ENCODE data around the gene IQGAP3. TPM values are rescaled to one million over a fixed set of nuclear protein-coding genes. Genes with fewer than 3 reads are reported as not detected.

The IQGAP3 gene
- total and polyA plus RNA-seq, 11 donors, result 0.09 to 5.1 (median 0.25) TPM

GRCh38 chr1:156523801-156524480, 48.4 kb downstream of the IQGAP3 start:
- Histone ChIP-seq H3K27ac (peak overlapping the region in 1 of 12 donors; percentile 58), H3K27me3 (no peaks in the 10 kb centered on the region), H3K4me3 (no peak overlapping the region), H3K9me3 (no peaks in the 10 kb centered on the region), H3K4me1 (peaks cover 0 to 25% (median 10%) of the 10 kb centered on the region in 12 donors), H3K36me3 (no peaks in the 10 kb centered on the region)
- WGBS, 4 donors, result 72 to 87% (median 79%) methylated on average over 2 of the region's 2 CpGs
- ATAC-seq, result no peak
- DNase-seq, result no peak
- intact Hi-C loops (cut with DNase I), result no loop called here
- TF ChIP-seq POLR2A (IDR thresholded peaks at IDR 0.05), result no peak
- TF ChIP-seq, protein P1, sequence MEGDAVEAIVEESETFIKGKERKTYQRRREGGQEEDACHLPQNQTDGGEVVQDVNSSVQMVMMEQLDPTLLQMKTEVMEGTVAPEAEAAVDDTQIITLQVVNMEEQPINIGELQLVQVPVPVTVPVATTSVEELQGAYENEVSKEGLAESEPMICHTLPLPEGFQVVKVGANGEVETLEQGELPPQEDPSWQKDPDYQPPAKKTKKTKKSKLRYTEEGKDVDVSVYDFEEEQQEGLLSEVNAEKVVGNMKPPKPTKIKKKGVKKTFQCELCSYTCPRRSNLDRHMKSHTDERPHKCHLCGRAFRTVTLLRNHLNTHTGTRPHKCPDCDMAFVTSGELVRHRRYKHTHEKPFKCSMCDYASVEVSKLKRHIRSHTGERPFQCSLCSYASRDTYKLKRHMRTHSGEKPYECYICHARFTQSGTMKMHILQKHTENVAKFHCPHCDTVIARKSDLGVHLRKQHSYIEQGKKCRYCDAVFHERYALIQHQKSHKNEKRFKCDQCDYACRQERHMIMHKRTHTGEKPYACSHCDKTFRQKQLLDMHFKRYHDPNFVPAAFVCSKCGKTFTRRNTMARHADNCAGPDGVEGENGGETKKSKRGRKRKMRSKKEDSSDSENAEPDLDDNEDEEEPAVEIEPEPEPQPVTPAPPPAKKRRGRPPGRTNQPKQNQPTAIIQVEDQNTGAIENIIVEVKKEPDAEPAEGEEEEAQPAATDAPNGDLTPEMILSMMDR (IDR thresholded peaks at IDR 0.05), result no peak

DNA sequence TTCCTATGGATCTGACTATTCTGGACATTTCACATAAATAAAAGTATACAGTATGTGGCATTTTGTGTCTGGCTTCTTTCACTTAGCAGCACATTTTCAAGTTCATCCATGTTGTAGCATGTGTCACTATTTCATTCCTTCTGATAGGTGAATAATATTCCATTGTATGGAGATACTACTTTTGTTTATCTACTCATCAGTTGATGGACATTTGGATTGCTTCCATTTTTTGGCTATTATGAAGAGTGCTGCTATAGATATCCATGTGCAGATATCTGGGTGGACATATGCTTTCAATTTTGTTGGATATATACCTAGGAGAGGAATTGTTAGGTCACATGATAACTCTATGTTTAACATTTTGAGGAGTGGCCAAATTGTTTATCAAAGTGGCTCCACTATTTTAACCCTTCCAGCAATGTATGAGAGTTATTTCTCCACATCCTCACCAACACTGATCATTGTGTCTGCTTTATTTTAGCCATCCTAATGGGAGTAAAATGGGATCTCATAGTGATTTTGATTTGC, 49.9 kb downstream of the IQGAP3 start:
- DNase-seq (no peak), ATAC-seq (no peak)
- intact Hi-C loops (cut with DNase I), result no loop called here
- peaks cover 0 to 25% (median 10%) of the 10 kb centered on the region in 12 donors for H3K4me1 ChIP-seq
- no peaks in the 10 kb centered on the region for H3K27me3 ChIP-seq
- H3K27ac ChIP-seq, result no peak overlapping the region
- H3K9me3 ChIP-seq, result no peaks in the 10 kb centered on the region
- no peaks in the 10 kb centered on the region for H3K36me3 ChIP-seq
- no peak for TF ChIP-seq POLR2A (IDR thresholded peaks at IDR 0.05)
- TF ChIP-seq, protein P1 (IDR thresholded peaks at IDR 0.05), result no peak
- H3K4me3 ChIP-seq, result no peak overlapping the region

DNA sequence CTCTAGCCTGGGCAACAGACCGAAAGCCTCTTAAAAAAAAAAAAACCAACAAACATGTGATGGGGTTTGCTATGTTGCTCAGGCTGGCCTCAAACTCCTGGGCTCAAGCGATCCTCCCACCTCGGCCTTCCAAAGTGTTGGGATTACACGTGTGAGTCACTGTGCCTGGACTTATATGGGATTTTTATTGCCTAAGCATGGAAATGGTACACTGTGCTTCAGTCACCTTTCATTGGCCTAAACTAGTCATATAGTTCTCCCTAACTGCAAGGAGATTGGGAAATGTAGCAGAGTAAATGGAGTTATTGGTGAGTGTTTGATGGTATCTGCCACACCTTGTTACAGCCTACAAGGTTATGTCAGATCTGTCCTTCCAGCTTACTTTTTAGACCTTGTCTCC, 54.6 kb downstream of the IQGAP3 start:
- WGBS, 4 donors, result 69 to 96% (median 85%) methylated on average over 4 of the region's 4 CpGs
- no peak for ATAC-seq

DNA sequence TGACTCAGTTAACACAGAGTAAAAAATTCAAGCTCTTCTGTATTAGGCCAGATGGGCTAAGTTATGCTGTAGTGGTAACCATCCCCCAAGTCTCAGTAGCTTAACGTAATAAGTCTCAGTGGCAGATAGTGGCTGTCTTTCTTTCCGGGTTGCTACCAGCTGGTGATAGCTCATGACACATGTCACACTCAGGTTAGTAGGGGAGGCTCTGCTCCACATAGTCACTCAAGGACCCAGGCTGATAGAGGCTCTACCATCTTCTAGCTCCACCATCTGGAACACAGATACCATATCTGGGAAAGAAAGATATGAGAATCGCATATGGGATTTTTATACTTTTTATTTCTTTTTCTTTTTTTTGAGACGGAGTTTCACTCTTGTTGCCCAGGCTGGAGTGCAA, 55.5 kb downstream of the IQGAP3 start:
- intact Hi-C loops (cut with DNase I), result loop anchor here in 2 of 10 donors (5.0 to 10.0 kb wide), 2 partner anchors 48 to 50 kb away; no protein-coding TSS in a partner anchor
- Histone ChIP-seq H3K27me3 (no peaks in the 10 kb centered on the region), H3K4me1 (no peaks in the 10 kb centered on the region), H3K4me3 (no peak overlapping the region), H3K27ac (no peak overlapping the region), H3K9me3 (no peaks in the 10 kb centered on the region), H3K36me3 (no peaks in the 10 kb centered on the region)
- TF ChIP-seq, protein P1 (IDR thresholded peaks at IDR 0.05), result no peak
- no peak for TF ChIP-seq POLR2A (IDR thresholded peaks at IDR 0.05)
- ATAC-seq (no peak), DNase-seq (no peak)
- 75 to 80% (median 79%) methylated on average over 4 of the region's 4 CpGs for WGBS, 4 donors

More for the DNA sequence above, 54.6 kb downstream of the IQGAP3 start:
- no peaks in the 10 kb centered on the region for H3K4me1 ChIP-seq
- no peak overlapping the region for H3K4me3 ChIP-seq
- H3K27me3 ChIP-seq, result no peaks in the 10 kb centered on the region
- H3K36me3 ChIP-seq, result no peaks in the 10 kb centered on the region
- DNase-seq, result no peak
- TF ChIP-seq, protein P1 (IDR thresholded peaks at IDR 0.05), result no peak
- TF ChIP-seq POLR2A (IDR thresholded peaks at IDR 0.05), result no peak
- no peaks in the 10 kb centered on the region for H3K9me3 ChIP-seq
- H3K27ac ChIP-seq, result no peak overlapping the region
- intact Hi-C loops (cut with DNase I), result loop anchor here in 2 of 10 donors (5.0 to 10.0 kb wide), 2 partner anchors 47 to 50 kb away; no protein-coding TSS in a partner anchor
